GM19397 (cell line): ENCODE data around the gene DYNLL2.
A peak's percentile ranks its signal among the peaks of the same experiment; 100 is the strongest.
"Not testable (repeated sequence)": the region's sequence is repeated elsewhere in the genome, so short reads cannot be mapped to it uniquely, and the experiment has no call there.

Source experiments
- ATAC-seq: cut with Tn5 transposase; IDR thresholded peaks from one replicate; pipeline ENCODE4 v1.9.1; 2021; ENCODE audit warnings: mild to moderate bottlenecking, moderate library complexity; ENCODE audit not compliant: unreplicated experiment

Gene DYNLL2

DNA sequence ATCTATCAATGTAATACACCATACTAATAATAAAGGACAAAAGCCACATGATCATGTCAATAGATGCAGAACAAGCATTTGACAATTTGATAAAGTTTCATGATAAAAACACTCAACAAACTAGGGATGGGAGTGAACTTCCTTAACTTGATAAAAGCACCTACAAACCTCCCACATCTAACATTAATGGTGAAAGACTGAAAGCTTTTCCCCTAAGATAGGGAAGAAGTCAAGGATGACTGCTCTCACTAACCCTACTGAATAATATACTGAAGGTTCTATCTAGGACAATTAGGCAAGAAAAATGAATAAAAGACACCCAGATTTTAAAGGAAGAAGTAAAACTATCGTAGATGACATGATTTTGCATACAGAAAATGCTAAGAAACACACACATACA, 10.4 kb upstream of the DYNLL2 start:
- no peak for ATAC-seq

GRCh38 chr17:58073266-58073665, 10.0 kb upstream of the DYNLL2 start:
- not testable (repeated sequence) for ATAC-seq

DNA sequence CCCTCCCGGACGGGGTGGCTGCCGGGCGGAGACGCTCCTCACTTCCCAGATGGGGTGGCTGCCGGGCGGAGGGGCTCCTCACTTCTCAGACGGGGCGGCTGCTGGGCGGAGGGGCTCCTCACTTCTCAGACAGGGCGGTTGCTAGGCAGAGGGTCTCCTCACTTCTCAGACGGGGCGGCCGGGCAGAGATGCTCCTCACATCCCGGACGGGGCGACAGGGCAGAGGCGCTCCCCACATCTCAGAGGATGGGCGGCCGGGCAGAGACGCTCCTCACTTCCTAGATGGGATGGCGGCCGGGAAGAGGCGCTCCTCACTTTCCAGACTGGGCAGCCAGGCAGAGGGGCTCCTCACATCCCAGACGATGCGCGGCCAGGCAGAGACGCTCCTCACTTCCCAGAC, 8.8 kb upstream of the DYNLL2 start:
- not testable (repeated sequence) for ATAC-seq

DNA sequence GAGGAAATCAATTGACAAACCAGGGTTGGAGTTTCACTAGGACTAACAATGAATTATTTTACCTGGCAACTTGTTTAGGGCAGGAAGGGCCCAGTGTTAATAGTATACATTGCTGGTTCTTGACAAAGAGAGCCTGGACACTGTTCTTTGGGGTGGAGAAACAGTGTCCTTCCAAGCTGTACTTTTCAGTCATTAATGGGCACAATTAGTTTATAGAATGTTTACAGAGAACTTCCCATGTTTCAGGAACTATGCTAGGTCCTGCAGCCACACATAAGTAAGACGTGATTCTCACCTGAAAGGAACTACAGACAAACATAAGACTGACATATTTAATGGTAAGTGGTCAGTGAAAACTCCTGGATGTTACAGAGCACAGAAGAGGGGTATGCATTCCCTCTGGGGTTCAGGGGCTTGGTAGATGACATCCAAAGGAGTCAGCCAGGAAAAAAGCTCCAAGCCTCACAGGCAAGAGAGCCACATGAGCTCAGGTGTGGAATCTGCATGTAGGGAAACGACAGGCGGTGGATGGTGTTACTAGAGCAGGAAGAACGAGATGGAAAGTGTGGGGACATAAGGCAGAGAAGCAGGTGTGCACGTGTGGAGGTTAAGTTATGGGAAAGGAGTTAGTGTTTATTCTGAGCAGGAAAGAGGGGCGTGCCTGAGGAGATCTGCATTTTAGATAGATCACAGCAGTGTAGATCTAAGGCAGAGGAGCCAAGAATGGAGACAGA, 3.8 kb upstream of the DYNLL2 start:
- ATAC-seq = no peak

- ATAC-seq = no peak
Measured at GRCh38 chr17:58081646-58082340, 1.4 kb upstream of the DYNLL2 start.

DNA sequence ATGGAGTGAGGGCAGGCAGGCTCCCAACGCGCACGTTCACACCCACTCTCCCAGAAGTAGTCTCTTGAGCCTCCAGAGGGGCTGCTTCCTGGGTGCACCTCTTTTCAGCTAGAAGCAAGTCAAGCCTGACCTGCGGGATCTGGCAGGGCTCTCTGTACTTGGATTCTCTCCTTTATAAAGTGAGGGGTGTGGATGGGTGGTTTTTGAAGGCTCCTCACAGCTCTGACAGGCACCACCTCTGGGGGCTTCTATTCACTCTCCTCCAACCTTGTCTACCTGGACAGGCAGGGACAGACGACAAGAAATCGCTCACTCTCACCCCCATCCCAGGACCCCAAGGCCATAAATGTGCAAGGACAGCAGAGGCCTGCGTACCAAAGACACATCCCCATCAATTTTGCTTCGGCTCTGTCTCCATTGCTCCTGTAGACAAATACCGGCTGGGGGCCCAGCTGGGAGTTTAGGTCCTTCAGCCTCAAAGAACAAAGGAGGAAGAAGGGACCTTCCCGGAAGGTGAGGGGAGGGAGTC, 814 bp upstream of the DYNLL2 start:
- ATAC-seq = no peak

DNA sequence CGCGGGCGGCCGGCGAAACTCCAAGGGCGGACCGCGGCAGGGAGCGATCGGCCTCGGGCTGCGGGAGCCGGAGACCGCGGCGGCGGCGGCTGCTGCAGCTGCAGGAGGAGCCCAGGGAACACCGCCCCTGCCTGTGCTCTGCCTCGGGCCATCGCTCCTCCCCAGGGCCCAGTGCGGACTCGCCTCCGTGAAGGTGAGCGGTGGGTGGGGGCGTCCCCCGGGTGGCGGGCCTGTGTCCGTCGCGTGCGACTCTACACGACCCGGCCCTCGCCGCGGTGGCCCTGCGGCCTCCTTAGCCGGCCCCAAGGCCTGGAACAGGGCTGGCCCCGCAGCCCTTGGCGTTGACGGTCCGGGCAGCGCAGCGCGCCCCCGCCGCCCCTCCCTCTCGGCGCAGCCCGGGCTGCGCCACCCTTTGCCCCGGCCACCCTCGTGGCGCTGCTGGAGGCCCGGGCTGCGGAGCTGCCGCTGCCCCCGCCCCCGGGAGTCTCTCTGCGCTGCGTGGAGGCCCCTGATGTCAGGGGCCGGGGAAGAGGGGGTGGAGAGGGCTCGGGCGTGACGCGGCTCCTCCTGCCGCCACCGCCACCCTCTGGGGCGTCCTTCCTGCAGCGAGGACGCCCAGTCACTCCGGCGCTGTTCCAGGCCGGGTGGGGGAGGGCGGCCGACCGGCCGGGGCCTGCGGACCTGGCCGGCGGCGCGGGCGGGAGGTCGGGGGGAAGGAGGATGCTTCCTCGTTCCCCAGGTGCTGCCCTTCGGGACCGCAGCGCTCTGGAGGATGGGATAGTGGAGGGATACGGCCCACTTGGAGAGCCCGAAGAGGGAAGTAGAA, 485 bp downstream of the DYNLL2 start:
- ATAC-seq = peak; percentile 54

DNA sequence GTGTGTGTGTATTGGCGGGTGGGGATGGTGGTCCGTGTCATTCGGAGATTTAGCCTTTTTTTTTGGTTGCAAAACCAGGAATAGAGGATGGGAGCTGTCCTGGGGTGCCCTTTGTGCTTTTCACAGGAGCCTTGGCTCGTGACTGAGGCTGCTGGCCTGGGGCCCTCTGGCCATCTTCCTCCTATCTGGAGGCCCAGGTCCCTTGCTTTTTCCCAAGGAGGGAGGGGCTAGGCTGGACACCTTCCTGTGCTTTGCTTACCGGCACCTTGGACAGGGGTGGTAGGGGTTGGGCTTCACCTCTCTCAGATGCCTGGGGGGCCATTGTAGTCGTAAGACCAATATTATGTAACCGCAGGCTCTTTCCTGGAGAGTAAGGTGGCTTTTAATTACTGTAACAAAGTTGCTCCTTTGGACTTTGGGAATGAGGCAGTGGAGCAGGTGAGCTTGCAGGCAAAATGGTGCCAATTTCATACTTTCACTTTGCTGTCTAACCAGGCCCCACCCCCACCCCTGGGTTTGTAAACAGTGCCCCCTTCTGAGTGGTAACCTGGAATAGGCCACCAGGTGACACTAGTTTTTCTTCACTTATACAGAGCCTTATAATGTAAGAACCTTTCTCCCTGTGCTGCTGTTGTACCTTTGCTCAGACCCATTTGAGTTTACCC, 1.2 kb downstream of the DYNLL2 start:
- no peak for ATAC-seq

DNA sequence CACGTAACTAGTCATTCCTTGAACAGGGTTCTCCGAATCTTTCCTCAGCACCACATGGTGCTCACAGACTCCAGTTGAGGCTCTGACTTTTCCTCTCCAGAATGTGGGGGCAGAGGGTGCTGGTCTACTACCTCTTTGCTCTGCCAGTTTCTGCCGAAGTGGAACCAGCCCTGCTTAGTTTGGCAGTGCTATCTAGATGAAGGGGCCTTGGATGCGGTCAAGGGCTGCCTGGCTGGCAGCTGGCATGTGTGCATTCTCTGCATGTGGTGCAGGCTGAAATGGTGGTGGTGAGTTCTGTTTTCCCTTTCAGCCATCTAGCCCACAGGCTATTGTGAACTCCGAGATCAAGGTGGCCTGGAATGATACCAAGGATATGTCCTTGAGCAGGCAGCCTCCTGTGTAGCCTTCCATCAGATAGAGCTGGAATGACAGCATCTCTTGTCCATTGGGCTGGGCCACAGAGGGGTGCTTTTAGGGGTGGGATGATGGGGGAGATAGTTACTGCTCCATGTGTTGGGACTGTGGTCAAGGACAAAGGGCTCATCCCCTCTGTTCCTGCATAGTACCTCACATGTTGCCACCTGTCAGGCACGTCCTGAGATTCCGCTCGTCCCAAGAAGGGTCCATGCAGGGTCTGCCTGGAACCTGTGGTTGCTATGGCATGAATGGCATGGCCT, 2.0 kb downstream of the DYNLL2 start:
- ATAC-seq = no peak

DNA sequence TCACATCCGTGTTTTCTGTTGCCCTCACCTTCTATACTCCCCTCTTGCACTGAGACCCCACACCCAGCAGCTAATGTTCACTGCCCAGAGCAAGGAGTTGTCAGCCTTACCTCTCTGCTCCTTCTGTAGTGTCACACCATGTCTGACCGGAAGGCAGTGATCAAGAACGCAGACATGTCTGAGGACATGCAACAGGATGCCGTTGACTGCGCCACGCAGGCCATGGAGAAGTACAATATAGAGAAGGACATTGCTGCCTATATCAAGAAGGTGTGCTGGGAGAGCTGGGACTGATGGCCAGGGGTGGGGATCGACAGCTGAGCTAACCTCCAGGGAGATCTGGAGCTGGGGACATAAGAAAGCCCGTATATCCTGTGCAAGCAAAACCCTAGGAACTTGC, 3.7 kb downstream of the DYNLL2 start:
- no peak for ATAC-seq

DNA sequence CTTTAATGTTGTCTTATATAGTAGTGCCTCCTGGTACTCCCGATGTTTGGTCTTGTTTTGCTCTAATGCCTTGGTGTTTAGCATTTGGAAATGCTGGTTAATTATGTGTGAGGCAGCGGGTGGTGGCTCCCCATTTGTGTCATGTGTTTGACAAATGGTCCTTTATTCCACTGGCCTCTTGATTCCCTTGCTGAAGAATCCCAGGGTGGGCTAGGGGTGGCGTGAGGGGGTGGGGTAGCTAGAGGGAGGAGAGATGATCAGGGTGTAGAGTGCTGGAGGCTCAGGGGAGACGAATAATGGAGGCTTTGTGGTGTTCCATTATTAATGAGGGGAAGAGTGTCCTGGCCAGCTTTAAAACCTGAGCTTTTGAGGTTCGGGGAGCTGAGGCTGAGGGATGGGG, 5.4 kb downstream of the DYNLL2 start:
- ATAC-seq = no peak

DNA sequence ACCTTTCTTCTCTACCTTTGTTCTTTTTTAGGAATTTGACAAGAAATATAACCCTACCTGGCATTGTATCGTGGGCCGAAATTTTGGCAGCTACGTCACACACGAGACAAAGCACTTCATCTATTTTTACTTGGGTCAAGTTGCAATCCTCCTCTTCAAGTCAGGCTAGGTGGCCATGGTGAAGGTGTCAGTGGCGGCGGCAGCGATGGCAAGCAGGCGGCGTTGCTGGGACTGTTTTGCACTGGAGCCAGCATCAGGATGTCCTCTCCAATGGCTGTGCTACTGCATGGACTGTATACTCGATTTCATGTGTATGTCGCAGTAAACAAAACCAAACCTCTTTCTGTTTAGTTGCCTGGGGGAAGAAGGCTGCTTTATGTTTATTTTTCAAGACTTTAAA, 5.9 kb downstream of the DYNLL2 start:
- no peak for ATAC-seq

DNA sequence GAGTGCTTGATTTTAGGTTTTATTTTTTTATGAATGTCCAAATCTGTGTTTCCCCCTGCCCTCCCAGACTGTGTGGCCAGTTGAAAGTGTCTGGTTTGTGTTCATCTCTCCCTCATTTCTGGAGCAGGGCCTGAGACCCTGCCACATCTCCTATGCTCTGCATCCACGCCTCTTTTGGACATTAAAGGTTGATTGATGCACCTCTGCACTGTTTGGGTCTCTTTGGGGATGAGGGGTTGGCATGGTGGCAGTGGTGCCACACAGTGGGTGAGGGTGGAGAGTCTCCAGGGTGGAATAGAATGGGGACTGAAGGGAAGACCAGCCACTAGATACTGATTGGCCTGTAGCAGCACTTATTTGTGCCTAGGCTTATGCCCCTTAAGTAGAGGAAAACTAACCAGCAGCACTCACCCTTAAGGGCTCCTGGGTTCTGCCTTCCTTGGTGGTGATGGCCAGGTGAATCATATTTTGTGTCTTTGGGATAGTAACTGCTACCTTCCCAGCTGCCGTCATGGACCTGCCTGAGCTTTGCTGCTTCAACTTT, 7.9 kb downstream of the DYNLL2 start:
- ATAC-seq = no peak

GRCh38 chr17:58092101-58092796, 9.0 kb downstream of the DYNLL2 start:
- no peak for ATAC-seq

DNA sequence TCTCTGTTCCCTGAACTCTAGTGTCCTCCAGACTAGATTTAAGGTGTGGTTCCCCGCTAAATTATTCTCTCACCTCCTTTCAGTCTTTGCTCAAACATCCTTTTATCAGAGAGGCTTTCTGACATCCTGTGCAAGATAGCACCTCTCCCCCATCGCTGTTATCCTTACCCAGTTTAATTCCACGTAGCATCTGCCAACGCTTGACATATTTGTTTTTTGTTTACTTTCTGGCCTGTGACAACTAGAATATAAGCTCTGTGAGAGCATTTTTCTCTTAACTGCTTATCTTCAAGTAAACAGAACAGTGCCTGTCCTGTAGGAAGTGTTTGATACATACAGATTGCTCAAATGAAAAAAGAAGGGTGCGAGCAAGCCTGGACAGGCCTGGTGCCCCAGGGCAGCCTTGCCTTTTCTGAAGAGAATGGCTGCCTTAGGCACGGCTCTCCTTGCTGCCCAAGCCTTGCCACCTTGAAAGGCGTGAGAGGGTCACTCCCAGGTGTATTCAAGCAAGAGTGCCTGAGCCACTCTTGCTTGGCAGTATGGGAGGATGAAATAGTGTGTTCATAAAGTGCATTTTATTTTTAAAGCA, 9.7 kb downstream of the DYNLL2 start:
- ATAC-seq = no peak

DNA sequence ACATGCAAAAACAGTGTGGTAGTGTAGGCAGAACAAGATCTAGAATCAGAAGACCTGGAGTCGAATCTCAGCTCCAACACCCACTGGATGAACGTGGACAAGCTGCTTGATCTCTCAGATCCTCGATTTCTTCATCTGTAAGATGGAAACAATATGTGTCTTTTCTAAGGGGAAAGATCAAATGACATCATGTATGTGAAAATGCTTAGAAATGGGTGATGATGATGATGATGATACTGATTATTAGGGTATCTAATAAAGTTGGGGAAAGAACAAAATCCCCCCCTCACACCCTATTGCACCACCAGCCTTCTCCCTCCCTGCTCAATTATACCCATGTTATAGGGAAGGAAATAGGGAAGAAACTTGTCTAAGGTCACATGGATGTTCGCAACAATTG, 10.9 kb downstream of the DYNLL2 start:
- ATAC-seq = no peak

- ATAC-seq = no peak
Measured at GRCh38 chr17:58096892-58097291, 13.7 kb downstream of the DYNLL2 start.

- ATAC-seq = no peak
Measured at GRCh38 chr17:58097384-58098088, 14.3 kb downstream of the DYNLL2 start.

DNA sequence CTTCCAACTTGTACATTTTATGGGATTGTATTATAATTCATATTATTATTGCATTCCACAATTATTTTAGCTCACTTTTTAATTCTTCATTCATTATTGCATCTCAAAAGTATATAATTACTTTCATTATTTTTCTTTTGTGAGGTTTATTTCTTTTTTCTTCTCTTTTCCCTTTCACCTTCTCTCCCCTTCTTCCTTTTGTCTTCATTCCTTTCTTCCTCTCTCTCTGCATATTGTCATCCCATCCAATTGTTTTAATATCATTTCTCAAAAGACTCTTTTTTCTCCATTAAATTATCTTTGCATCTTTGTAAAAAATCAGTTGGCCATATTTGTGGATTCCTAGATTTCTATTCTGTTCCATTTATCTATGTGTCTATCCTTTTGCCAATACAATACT, 17.3 kb downstream of the DYNLL2 start:
- ATAC-seq = no peak
